GM12874 (cell line): ENCODE data around the gene TXNRD1.

Source experiments
- CTCF ChIP-seq: IDR thresholded peaks from 2 replicates; pipeline ENCODE4 v1.5.1; 2011; ENCODE audit warnings: low read depth, mild to moderate bottlenecking, control low read depth, low read length, moderate library complexity; ENCODE audit not compliant: insufficient read depth

TXNRD1 gene

GRCh38 chr12:104263580-104264358 lies 48.2 kb downstream of the TXNRD1 start:
- TF ChIP-seq CTCF = no peak

- TF ChIP-seq CTCF = no peak
Observed at GRCh38 chr12:104272938-104273337, 57.4 kb downstream of the TXNRD1 start.

GRCh38 chr12:104273503-104273902 lies 57.9 kb downstream of the TXNRD1 start:
- TF ChIP-seq CTCF = no peak

- no peak for TF ChIP-seq CTCF
Observed at GRCh38 chr12:104274811-104275210, 59.2 kb downstream of the TXNRD1 start.

GRCh38 chr12:104275689-104276088 lies 60.1 kb downstream of the TXNRD1 start:
- no peak for TF ChIP-seq CTCF

GRCh38 chr12:104276273-104277131 lies 60.9 kb downstream of the TXNRD1 start:
- no peak for TF ChIP-seq CTCF

- no peak for TF ChIP-seq CTCF
Observed at GRCh38 chr12:104279164-104279563, 63.6 kb downstream of the TXNRD1 start.
